ENCODE results near the gene DNM2.
"Not testable (repeated sequence)": the region's sequence is repeated elsewhere in the genome, so short reads cannot be mapped to it uniquely, and the experiment has no call there.

Gene DNM2

DNA sequence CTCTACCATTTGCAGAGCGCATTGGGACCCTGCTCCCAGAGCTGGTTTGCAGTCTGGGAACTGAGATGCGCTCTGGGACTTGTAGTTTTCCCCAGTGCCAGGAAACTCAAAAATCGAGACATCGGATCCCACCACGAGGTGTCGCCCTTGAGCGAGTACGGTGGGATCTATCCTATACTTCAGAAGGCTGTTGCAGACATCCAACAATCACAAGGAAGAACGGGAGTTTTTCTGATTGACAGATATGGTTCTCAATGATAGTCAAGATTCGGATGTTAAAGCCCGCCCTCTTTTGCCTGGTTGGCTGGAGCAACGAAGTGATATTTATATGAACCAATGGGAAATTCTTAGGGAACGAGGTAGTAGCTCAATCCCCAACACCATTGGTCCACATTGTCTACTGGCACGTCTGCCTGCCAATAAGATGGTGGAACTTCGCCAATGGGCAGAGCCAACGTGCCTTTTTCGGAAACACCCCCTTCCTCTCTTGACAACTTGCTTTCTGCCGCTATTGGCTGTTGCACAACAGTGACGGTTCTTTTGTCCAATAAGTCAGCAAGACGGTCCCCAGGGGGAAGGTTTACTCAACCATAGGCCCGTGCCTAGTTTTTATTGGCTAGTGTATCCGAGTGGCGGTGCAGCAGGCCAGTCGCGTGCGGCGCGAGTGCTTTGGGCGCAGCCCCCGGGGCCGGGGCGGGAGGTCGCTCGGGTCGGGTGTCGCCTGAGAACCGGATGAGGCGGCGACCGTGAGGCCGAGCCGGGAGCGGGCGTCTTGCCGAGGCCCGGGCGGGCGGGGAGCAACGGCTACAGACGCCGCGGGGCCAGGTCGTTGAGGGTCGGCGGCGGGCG is at the start of gene DNM2:
Gene DNM2, plus strand, starts transcription at position 724 of the 849 bp plus-strand sequence. CDS start 164 bp downstream, outside the sequence.
- DNase-seq, result peak; percentile 99 to 100

- DNase-seq, result no peak
Measured at GRCh38 chr19:10669246-10669645, 48.6 kb upstream of the DNM2 start.

- no peak for DNase-seq
Measured at GRCh38 chr19:10670182-10670581, 47.7 kb upstream of the DNM2 start.

- no peak for DNase-seq
Measured at GRCh38 chr19:10670876-10671804, 46.7 kb upstream of the DNM2 start.

GRCh38 chr19:10671922-10672321 is 46.0 kb upstream of the DNM2 start:
- not testable (repeated sequence) for DNase-seq

DNA sequence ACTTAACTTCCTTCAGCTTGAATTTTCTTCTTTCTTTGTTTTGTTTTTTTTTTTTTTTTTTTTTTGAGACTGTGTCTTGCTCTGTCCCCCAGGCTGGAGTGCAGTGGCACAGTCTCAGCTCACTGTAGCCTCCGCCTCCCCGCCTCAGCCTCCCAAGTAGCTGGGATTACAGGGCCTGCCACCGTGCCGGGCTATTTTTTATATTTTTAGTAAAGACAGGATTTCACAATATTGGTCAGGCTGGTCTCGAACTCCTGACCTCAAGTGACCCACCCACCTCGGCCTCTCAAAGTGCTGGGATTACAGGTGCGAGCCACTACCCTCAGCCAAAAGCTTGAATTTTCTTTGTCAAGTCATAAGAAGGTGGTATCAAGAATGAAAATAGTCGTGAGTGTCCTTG is 42.7 kb upstream of the DNM2 start:
- DNase-seq, result not testable (repeated sequence)

DNA sequence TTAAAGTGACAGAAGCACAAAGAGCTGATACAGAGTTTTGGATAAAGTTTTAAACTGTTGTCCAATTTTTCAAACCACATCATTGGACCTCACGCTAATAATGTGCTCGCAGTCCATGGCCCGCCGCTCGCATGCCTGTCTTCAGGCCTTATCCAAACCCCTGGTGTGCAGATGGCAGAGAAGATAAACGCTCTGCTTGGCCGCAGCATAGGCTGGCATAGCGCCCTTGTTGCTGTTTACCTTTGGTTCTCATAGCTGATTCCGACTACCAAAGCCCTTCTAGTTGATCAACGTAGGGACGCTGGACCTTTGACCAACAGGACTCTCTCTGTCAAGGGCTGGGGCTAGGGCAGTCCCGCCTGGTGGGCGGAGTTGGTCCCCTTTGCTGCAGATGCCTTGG is 40.1 kb upstream of the DNM2 start:
- DNase-seq, result no peak

DNA sequence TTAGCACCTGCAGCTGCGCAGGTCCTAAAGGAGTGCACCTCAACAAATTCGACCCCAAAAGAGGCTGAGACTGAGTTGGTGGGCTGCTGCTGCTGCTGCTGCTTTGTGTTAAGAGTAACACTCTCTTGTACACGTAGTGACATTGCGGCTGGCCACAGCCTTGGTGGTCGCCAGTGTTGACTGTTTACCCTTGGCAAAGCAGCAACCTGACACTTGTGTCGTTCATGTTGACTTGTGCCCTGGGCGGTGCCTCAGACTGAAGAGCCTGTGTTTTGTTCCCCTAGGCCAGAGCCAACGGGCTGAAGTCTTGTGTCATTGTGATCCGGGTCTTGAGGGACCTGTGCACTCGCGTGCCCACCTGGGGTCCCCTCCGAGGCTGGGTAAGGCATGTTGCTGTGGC is 39.1 kb upstream of the DNM2 start:
- no peak for DNase-seq

DNA sequence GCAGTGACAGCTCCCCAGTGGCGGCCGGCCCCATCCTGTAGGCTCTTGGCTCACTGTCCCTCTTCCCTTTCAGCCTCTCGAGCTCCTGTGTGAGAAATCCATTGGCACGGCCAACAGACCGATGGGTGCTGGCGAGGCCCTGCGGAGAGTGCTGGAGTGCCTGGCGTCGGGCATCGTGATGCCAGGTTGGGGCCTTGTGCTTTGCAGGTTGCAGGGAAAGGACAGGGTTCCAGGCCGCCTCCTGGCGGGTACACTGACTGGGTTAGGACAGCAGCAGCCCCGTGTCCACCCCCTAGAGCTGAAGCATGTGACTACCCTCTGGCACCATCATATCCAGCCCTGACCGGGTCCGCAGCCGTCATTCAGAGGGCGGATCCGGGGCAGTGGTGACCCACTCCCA is 38.1 kb upstream of the DNM2 start:
- no peak for DNase-seq

- no peak for DNase-seq
Measured at GRCh38 chr19:10680545-10681135, 37.2 kb upstream of the DNM2 start.

GRCh38 chr19:10681658-10682057 is 36.2 kb upstream of the DNM2 start:
- no peak for DNase-seq

DNA sequence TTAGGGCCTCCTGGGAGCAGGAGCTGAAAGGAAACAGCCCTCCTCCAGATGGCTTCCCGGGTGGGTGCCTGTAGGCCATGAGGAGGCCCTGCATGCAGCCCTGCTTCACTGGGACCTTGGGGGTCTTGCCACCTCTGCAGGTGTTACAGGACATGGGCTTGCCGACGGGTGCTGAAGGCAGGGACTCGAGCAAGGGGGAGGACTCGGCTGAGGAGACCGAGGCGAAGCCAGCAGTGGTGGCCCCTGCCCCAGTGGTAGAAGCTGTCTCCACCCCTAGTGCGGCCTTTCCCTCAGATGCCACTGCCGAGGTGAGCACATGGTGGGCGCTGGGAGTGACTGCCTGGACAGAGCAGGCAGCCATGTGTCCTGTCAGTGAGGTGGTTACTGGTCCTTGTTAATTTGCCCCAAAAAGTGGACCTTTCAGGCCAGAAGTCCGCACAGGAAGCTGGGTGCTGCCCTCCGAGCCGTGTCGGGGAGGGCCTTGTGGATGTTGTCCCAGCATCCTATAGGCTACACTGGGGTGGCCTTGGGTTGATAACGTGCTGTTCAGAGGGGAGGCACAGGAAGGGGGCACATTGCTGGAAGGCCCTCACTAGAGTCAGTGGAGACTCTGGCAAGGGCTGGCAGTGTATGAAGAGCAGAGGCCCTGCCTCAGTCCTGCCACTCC is 35.3 kb upstream of the DNM2 start:
- DNase-seq, result no peak

GRCh38 chr19:10683064-10683426 is 34.8 kb upstream of the DNM2 start:
- no peak for DNase-seq

DNA sequence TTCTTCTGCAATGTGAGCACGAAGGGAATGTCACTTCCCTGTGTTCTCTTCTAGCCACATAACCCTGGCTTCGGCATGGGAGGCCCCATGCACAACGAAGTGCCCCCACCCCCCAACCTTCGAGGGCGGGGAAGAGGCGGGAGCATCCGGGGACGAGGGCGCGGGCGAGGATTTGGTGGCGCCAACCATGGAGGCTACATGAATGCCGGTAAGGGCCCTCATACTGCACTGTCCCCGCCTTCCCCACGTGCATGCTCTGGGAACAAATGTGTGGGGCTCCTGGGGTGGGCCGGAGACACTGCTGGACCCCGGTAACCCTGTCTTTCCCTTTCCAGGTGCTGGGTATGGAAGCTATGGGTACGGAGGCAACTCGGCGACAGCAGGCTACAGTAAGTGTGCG is 34.3 kb upstream of the DNM2 start:
- DNase-seq, result no peak

DNA sequence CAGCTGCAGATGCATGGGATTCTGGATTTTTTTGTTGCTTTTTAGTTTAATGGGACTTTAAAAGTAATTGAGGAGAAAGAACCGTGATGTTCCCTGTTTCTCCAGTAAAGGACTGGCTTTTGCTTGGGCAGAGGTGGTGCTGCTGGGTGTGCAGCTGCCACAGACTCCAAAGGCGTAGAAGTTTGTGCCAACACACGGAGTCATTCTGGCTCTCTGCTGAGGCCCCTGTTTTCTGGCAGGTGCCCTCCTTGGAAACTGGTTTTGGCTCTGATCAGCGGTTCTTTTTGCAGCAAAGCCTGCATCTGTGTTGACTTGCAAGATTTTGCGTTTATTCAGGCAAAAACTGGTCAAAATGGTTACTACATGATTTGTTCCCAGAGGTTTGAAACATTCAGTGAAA is 32.7 kb upstream of the DNM2 start:
- no peak for DNase-seq

DNA sequence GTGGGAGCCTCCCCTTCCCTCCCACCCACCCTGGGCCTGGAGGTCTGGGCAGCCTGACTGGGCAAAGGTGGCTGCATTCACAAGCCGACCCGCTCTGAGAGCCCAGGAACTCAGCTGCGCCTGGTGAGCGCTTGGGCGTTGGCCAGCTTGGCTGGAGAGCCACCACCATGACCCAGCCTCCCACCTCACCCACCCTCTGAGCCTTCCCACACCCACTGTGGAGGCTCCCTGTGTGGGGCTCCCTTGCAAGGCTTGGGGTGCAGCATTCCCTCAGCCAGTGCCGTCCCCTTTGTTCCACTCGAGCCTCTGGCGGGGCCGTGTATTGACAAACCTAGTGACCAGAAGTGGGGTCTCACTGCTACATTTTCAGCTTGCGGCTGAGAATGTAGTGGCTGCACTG is 31.7 kb upstream of the DNM2 start:
- DNase-seq, result no peak

GRCh38 chr19:10686661-10687517 is 31.0 kb upstream of the DNM2 start:
- no peak for DNase-seq

- DNase-seq, result no peak
Measured at GRCh38 chr19:10687518-10688288, 30.2 kb upstream of the DNM2 start.

DNA sequence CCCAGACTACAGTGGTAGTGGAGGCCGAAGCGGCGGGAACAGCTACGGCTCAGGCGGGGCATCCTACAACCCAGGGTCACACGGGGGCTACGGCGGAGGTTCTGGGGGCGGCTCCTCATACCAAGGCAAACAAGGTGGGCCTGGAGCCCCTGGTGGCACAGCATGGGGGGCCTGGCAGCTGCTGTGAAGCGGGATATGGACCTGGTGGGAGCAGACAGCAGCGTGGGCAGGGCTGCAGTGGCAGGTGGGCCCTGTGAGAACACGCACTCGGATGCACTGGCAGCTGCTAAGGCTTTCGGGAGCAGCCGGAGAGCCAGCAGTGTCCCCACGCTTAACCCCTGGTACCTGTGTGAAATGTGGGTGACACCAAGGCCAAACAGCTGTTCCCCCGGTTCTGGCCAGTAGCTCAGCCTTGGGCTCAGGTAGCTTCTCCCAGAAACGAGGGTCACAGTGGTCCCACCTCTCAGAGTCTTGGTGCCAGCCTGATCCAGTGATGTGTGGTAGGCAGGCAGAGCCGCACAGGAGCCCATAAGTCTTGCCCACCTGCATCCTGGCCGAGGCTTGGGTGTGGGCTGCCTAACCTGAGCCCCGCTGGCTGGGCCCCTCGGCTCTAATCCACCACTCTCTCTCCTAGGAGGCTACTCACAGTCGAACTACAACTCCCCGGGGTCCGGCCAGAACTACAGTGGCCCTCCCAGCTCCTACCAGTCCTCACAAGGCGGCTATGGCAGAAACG is 29.2 kb upstream of the DNM2 start:
- DNase-seq, result no peak

DNA sequence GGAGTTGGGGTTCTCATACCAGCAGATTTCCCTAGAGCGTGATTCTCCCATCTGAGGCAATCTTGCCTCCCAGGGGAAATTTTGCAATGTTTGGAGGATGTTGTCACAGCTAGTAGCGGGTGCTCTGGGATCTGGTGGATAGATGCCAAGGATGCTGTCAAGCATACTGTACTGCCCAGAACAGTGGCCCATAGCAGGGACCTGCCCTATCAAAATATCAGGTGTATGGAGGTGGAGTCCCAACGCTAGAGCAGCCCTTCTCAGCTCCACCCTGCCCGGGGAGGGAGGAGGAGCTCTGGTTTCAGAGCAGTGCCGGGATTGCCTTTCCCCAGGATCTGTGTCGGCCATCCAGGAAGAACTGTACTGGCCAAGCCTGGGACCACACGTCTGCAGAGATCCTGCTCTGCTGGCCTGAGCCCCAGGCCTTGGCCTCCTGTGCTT is 27.5 kb upstream of the DNM2 start:
- no peak for DNase-seq
